HG03159 (cell line): Measurements from ENCODE around the gene IGFL1.
"Not testable (repeated sequence)": the region's sequence is repeated elsewhere in the genome, so short reads cannot be mapped to it uniquely, and the experiment has no call there.

Experiments
- ATAC-seq: cut with Tn5 transposase; IDR thresholded peaks from one replicate; pipeline ENCODE4 v1.9.1; 2021; ENCODE audit warnings: mild to moderate bottlenecking, moderate library complexity; ENCODE audit not compliant: unreplicated experiment

IGFL1 gene

DNA sequence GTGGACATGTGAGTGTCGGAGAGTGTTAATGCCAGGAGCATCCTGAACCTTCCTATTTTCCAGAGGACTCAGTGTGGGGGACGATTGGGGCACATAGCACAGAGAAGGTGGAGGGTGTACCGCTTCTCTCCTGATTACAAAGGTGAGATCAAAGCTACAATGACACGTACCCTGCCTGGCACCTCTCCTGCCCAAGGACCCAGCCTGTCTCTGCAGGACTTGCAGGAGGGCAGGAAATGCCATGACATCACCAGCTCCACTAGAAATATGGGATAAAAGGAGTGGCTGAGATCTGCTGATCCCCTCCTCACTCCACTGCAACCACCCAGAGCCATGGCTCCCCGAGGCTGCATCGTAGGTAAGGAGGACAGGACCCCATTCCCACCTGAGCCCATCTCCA, at the start of gene IGFL1:
IGFL1 (plus strand) TSS at position 301 of the 400 bp plus-strand sequence; CDS start at position 334, 33 bp downstream.
- ATAC-seq: no peak

DNA sequence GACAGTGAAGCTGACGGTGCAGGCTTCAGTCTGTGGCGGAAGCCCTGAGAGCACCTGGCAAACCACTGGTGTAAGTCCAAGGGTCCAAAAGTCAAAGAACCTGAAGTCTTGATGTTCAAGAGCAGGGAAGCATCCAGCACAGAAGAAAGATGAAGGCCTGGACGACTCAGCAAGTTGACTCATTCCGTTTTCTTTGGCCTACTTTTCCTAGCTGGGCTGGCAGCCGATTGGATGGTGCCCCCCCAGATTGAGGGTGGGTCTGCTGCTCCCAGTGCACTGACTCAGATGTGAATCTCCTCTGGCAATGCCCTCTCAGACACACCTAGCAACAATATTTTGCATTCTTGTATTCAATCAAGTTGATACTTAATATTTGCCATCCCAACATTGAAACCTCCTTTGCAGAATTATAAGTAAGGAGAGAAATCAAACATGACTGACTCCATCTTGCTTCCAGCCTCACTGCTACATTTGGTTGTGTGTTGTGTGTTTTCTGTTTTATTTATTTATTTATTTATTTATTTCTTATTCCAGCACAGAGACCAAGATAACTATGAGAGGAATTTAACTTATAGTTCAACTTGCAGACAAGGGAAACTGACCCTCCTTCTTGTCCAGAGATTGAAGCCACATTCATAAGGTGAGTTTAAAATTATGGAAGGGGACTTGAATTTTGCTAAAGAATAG, 48.7 kb upstream of the IGFL1 start:
- no peak for ATAC-seq

DNA sequence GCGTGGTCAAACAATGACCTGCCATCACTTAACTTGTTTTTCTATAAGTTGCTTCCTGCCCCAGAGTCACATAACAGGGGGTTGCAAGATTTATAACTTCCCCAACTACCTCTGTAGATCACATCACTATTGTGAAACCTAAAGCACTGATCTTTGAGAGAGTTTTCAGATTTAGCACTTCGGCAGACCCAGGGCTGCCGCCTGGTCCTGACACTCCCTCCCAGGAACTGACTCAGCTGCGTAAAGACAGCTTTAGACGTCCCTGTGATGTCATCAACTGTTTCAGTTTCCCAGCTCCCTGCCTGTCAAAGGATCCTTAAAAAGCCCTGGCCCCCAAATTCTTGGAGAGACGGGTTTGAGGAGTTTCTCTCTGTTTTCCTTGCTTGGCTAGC, 48.2 kb upstream of the IGFL1 start:
- no peak for ATAC-seq

DNA sequence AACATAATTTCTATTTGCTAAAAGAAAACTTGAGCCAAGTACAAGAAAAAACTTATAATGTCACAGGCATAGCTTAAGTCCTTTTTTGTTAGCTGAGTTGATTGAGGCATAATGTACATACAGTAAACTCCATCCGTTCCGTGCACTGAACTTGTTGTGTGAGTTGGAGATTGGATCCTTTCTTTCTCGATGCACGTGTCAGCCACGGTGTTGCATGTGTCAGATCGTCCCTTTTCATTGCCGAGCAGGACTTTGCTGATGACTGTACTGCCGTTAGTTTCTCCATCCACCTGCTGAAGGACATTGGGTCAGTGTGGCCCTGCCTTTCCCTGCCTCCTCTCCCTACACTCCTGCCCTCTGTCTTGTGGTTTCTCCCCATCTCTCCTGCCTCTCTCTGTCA, 47.1 kb upstream of the IGFL1 start:
- ATAC-seq: no peak

DNA sequence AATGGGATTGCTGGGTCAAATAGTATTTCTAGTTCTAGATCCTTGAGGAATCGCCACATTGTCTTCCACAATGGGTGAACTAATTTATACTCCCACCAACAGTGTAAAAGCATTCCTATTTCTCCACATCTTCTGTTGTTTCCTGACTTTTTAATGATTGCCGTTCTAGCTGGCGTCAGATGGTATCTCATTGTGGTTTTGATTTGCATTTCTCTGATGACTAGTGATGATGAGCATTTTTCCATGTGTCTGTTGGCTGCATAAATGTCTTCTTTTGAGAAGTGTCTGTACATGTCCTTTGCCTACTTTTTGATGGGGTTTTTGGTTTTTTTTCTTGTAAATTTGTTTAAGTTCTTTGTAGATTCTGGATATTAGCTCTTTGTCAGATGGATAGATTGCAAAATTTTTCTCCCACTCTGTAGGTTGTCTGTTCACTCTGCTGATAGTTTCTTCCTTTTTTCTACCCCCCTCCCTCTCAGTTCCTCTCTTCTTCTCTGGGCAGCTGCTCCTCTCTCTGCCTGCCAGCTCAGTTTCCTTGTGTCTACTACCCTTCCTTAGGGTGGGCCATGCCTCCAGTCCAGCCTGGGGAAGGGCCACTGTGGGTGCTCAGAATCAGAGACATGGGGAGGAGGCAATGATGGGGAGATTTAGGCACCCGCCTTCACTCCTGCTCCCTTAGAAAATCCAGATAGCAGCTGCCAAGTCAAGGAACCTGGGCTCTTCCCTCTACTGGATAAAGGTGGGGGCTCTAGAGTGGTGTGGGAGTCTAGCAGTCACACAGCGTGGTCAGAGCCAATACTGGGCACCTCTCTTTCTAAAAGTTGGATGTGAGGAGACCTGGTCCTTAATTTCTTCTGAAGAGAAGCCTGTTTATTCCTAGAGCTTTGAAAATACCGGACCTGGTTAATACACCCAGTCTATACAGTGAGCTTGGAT, 44.5 kb upstream of the IGFL1 start:
- ATAC-seq: not testable (repeated sequence)

DNA sequence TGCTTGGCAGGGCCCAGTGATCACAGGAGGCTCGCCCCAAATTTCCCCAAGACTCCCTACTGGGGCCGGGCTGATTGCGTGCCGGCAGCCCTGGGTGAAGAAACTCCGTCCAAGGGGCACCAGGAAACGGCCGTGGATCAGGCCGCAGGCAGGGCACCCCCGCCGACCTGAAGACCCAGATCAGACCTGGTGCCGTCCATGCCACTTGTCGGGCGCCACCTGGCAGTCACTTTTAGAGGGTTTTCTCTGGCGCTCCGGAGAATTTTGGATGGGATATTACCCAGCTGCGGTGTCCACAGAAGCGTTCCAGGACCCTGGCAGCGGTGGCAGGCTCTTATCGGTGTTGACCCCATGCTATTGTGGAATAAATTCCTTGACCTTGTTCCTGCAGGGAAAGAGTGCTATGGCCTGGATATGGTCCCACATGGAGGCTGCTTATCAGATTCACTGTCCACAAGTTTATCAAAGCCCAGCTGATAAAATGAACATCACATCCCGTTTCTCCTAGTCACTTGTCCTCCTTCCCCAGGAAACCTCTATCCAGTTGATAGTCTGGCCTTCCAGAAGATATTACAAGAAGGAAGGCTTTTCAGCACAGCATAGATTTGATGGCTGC, 43.3 kb upstream of the IGFL1 start:
- ATAC-seq: no peak

DNA sequence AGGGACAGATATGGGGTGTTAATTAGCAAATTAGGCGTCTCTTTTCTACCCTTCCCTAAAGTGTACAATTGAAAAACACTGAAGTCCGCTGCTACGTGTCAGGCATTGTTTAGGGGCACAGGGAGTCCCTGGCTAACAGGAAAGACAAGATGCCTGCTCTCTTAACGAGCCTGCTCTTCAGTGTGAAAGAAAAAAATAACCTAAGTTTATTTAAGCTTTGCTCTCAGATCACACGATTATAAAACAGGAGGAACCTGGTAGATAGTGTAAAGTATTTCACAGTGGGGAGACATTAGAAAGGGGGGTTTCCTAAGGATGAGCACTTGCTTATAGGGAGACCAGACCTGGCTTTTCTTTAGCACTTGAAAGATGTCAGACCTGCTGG, 42.8 kb upstream of the IGFL1 start:
- no peak for ATAC-seq

DNA sequence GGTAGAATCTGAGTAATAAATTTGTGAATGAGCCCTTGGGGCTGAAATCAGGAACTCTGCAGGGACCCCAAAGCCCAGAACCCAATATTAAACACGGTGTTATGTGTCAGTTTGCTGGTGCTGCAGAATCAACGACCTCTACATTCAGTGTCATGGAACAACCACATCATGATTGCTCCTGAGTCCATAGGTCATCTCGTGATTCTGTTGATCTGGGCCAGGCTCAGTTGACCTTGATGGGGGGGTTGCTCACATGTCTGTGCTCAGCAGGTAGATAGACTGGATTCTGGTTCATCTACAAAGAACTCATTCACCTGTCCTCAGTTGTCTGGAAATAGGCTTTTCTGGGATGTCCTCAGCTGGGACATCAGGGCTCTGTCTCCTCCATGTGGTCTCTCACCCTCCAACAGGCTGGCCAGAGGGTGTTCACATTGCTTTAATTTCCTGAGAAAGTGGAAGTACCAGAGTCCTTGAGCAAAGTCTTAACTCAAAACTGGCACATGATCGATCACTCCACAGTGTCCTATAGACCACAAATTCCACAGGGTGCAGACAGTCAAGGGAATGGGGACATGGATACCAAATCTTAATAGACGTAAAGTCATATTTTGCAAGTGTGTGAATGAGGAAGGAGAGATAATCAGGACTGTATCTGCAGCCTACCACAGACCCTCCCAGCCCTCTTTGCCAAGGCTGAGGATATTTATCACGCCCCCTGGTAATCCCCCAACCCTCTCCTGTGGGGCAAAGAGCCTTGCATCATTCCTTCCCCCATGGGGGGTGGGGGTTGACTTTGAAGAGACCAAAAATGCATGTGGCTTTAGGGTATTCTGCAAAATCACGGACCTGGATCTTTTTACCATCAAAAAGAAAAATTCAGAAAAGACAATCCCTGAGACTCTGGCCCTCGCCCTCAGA, 39.3 kb upstream of the IGFL1 start:
- no peak for ATAC-seq

DNA sequence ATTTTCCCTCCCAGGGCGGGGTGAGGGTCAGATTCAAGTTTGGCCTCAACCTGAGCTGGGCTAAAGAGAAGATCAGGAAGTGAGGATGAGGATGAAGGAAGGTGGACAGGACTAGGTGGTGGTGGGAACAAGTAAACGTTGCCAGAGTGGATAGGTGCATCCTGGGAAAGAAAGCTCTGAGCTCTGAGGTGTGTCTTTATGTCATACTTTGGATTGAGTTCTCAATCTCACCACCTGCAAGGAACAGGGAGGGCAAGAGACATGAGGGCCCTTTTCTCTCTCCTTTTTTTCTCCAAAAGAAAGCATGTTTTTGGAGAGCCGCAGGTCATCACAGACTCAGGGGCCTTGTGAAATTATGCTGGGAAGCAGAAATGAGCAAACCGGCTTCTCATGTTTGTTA, 38.2 kb upstream of the IGFL1 start:
- ATAC-seq: no peak

DNA sequence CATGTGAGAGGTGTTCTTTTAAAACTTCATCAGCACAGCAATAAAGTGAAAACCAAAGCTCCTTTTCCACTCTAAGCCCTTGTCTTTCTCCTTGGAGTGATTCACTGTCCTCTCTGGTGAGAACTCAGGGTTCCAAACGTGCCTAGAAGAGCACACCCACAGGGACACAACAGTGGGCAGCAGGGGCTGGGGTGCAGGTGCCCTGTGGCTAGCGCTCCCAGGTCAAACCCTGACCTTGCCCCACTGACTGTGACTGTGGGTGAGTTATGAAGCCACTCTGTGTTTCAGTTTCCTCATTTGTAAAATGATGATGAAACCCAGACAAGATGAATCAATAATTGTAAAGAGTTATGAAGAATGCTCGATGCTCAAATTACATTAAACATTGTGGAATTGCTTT, 37.6 kb upstream of the IGFL1 start:
- ATAC-seq: no peak

DNA sequence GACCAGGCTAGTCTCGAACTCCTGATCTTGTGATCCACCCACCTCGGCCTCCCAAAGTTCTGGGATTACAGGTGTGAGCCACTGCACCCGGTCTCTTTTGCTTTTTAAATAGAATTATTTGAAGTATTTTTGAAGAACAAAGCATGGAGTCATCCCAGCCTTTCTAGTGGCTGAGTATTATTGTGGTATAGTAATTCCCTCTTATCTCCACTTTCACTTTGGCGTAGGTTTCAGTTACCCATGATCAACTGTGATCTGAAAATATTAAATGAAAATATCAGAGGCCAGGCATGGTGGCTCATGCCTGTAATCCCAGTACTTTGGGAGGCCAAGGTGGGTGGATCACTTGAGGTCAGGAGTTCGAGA, 36.9 kb upstream of the IGFL1 start:
- ATAC-seq: not testable (repeated sequence)

DNA sequence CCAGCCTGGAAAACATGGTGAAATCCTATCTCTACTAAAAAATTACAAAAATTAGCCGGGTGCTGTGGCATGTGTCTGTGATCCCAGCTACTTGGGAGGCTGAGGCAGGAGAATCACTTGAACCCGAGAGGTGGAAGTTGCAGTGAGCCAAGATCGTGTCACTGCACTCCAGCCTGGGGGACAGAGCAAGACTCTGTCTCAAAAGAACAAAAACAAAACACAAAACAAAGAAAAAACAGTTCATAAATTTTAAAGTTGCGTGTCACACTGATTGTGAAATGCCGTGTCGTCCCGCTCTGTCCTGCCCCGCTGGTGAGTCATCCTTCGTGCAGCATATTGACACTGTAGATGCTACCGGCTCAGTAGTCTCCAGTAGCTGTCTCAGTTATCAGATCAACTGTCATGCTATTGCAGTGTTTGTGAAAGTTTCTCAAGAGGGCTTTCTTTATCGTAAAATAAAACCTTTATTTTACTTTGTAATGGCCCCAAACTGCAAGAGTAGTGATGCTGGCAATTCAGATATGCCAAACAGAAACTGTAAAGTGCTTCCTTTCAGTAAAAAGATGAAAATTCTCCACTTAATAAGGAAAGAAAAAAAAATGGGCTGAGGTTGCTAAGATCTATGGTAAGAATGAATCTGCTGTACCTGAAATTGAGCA, 36.4 kb upstream of the IGFL1 start:
- no peak for ATAC-seq

DNA sequence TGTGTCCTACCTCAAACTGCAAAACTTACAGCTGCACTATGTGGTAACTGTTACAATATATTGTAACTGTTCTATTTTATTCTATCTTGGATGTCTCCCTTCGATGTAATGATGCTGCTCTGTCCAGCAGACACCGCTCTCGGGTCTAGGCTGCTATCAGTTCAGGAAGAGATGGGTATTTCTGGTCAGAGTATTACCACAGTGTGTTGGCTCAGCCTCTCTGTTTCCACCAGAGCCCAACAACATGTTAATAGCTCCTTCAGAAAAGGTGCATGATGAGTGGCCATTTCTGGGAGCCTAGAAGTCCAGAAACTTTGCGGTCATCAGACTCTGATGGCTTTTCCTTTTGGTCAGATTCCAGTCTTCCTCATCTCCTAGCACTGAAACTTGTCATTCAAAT, 35.9 kb upstream of the IGFL1 start:
- no peak for ATAC-seq

DNA sequence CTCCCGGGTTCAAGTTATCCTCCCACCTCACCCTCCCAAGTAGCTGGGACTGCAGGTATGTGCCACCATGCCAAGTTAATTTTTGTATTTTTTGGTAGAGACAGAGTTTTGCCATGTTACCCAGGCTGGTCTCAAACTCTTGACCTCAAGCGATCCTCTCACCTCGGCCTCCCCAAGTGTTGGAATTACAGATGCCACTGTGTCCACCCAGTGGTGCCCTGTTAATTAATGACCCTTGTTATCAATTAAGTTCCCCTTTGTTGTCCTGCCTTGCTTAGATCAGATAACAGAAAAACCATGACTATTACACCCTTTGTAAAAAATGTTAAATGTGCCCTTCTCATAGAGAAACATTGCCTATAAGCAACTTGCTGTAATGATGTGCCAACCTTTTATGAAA, 34.4 kb upstream of the IGFL1 start:
- no peak for ATAC-seq

DNA sequence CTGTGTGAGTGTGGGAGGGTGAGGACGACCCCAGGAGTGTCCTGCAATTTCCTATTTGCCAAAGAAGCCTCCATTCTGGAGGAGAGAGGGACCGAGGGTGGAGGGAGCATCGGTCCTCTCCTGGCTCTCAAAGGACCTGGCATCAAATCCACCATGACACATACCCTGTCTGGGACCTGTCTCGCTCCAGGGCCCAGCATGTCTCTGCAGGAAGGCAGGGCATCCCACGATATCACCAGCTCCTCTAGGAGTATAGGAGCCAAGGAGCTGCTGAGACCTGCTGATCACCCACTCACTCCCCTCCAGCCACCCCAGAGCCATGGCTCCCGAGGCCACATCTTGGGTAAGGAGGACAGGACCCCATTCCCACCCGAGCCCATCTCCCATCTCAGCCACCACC, 33.6 kb upstream of the IGFL1 start:
- not testable (repeated sequence) for ATAC-seq

DNA sequence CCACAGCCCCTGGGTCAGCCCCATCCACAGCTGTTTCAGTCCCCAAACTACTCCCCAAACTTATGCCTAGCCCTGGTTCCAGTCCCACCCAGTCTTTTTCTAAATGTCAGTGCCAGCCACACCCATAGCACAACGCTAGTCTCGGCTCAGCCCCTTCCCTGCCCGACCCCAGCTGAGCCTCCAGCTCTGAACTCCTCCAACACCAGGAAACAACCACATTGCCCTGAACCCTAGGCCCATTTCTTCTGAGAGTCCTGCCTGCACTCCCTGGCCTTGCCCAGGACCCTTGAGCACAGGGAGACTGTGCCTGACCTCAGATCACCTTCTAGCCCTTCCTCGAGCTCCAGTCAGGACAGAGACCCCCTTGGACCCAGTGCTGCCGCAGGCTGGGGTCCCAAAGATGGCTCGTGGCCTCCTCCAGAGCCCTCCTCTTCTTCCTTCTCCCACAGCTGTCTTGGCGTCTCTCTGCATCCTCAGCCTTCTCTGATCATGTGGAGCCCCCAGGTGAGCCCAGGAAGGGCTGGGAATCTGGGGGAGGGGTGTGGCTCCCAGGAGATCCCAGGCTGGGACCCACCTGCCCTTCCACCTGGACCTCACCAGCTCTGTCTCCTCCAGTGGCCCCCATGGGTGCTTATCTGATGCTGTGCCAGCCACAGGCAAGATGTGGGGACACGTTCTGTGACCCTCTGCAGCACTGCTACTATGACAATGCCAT, 33.0 kb upstream of the IGFL1 start:
- no peak for ATAC-seq

DNA sequence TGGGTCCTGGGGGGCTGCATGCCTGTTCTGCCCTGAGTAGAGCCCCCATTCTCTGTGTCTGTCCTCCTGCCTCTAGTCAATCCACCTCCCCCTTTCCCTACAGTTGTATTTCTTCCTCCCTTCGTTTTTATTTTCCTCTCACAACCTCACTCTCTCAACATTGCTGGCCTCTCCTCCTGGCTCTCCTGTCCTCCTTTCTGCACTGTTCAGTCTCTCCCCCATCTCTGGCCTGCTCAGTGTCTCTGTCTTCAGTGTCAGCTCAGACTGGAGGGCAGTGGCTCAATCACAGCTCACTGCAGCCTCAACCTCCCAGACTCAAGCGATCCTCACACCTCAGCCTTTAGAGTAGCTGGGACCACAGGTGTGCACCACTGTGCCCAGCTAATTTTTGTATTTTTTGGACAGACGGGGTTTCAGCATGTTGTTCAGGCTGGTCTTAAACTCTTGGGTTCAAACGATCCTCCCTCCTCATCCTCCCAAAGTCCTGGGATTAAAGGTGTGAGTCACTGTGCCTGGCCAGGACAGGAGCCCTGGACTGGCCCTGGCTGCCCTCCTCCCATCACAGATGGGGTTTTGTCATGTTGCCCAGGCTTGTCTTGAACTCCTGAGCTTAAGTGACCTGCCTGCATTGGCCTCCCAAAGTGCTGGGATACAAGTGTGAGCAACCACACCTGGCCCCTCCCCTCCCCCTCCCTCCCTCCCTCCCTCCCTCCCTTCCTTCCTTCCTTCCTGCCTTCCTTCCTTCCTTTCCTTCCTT, 32.0 kb upstream of the IGFL1 start:
- ATAC-seq: no peak

DNA sequence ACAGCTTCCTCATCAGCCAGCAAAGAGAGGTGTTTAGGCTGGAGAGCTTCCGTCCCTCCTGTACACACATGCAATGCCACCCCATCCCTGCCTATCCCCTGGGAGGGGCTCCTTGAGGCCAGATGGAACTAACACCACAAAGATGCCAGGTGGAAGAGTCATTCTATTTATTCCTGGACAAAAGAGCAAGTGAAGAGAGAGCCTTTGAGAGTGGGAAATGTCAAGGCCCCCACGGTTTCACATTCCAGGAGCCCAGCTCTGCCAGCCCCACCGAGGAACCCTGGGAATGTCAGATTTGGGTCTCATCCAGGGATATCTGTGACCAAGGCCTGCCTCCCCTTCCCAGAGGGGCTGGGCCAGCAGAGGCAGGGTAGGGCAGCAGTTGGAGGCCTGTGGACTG, 30.8 kb upstream of the IGFL1 start:
- ATAC-seq: no peak
